Jurkat, Clone E6-1 (cell line): Measurements from ENCODE around the gene EXOC6B.

Experiments used
- DNase-seq: peaks from one replicate; pipeline ENCODE4 v3.0.0-alpha.2; 2011; ENCODE audit warnings: low read depth, low spot score
- H3K4me3 ChIP-seq: 2 replicates; pipeline ENCODE4 v1.5.1; 2011; ENCODE audit warnings: mild to moderate bottlenecking, low read length, control low read depth, moderate library complexity

Gene EXOC6B

DNA sequence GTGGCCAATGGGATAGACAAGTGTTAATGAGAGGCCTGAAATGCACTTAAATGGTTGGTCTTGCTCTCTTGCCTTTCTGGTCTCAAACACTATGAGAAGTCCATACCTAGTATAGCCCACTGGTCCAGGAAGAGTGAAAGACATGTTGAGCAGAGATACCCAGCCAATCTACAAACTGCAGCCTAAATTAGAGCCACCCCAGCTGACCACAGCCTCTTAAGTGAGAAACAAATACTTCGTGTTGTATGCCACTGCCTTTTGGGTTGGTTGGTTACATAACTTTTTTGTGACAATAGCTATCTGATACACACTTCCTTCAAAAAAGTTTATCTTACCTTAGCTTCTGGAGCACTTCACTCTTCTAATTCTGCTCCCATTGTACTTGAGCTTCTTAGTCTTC, 8.8 kb upstream of the EXOC6B start:
- no peak for DNase-seq

DNA sequence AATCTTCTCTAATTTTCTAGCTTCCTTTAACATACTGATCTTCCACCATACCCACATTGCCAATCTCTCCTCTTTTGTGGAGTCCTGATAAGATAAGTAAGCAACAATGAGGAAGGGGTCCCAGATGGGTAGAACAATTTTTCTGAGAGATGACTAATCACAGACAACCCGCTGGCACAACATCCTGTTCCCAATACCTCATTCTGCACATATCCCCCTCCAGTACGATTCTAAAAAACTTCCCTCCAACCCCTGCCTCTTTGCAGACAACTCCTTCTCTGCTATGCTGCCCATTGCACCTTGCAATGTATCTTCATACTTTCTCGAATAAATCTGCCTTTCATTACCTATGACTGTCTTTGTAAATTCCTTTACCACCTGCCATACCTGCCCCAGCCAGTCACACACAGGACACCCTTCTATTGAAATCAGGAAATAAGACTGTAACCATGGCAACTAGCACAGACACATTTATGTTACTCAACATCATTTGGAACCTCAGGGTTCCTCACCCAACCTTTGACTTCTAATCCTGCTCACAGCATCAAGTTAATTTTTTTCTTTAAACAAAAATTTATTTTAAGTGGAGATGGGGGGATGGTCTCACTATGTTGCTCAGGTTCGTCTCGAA, 7.4 kb upstream of the EXOC6B start:
- no peak for DNase-seq
- no peak overlapping the region for H3K4me3 ChIP-seq

More for the DNA sequence above, 8.8 kb upstream of the EXOC6B start:
- no peak overlapping the region for H3K4me3 ChIP-seq

DNA sequence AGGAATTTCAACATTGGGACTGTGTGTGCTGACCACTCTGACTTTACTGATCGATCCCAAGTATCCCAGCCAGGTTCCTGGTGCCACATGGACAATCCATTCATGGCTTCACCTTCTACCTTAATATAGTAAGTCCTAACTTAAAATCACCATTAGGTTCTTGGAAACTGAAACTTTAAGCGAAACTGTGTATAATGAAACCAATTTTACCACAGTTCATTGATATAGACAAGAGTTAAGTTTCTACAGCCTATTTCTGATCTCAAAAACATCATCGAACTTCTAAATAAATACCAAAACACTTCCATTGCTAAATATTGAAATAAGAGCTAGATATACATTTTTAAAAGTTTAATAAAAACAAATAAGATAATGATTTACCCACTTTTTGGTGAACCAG, 4.4 kb upstream of the EXOC6B start:
- DNase-seq, result no peak
- no peak overlapping the region for H3K4me3 ChIP-seq

DNA sequence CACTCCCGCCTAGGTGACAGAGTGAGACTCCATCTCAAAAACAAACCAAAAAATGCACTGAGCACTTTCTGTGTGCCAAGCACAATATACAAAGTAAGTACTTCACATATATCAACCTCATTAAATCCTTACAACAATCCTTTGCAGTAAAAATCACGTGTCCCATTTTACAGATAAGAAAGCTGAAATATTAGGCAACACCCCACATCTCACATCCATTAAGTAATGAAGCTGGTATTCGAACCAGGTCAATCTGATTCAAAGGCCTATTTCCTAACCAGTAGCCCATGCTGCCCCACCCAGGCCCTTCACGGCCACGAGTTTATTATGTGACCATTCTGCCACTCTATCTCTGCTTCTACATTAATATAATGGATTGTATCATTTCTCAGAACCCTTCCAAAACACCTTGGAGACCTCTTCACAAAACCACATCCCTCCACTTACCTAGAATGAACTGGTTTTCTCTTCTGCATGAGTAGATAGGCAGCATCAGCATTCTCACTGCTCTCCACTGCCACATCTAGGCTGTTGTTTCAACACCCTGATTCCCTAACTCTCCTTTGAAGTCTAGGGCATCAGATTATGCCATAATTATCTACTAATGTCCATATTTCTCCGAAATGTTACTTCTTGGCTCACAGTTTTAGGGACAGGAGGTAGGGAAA, 3.1 kb upstream of the EXOC6B start:
- H3K4me3 ChIP-seq, result no peak overlapping the region
- no peak for DNase-seq

DNA sequence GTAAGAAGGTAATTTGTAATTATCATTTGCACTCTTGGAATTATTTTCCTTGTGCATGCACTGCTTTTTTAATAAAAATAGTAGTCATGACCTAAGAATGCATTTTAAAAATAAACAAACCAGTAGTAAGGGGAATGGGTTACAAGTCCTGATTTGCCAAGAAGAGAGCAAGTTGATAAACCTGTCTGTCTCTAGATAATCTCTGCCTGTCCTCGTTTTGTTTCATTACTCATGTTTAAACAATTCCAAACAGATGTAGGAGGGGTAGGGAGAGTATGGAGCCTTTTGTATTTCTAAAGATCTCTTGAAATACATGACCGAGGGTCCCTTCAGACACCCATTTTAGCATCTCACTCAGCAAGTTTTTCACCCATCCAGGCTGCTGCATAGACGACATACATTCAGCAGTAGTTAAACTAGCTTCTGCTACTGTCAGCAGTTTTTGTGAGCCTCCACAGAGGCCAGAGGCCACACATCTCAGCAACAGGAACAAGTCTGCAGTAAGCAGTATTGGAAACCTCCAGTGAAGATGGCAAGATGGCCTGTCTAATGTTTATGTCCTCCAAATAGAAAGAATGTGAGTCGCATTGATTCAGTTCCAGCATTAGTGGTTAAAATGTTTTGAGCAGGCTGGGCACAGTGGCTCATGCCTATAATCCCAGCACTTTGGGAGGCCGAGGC, 2.3 kb upstream of the EXOC6B start:
- no peak overlapping the region for H3K4me3 ChIP-seq
- no peak for DNase-seq

DNA sequence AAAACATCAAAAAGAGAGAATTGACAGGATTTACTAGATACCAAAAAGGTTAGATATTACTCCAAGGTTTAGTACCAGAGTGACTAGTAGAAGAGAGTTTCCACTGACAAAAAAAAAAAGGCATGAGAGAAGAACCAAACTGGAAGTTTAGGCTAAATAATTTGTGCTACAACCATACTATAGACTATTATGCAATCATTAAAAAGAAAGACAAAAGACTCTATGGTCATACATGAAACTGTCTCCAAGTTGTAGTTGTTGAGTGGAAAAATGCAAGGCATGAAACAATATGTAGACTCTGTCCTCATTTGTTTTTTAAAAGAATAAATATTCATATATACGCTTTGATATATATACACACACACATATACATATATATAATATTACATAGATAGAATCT, 1.7 kb upstream of the EXOC6B start:
- no peak for DNase-seq

DNA sequence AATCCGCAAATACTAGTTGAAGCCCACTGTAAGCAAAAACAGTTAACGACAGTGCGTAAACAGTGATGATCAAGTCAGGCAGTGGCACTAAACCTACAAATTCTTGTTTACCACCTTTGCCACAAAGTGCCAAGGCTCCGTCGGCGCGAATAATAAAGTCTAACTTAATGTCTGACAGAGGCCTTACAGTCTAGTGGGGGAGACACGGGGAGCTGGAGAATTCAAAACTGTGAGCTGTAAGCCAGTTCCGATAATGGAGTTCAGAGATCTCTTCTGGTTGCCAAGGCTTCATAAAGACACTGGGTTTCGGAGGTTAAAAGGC, 284 bp upstream of the EXOC6B start:
- no peak for DNase-seq
- H3K4me3 ChIP-seq, result peak overlapping the region; percentile 76

More for the DNA sequence above, 1.7 kb upstream of the EXOC6B start:
- H3K4me3 ChIP-seq, result no peak overlapping the region

DNA sequence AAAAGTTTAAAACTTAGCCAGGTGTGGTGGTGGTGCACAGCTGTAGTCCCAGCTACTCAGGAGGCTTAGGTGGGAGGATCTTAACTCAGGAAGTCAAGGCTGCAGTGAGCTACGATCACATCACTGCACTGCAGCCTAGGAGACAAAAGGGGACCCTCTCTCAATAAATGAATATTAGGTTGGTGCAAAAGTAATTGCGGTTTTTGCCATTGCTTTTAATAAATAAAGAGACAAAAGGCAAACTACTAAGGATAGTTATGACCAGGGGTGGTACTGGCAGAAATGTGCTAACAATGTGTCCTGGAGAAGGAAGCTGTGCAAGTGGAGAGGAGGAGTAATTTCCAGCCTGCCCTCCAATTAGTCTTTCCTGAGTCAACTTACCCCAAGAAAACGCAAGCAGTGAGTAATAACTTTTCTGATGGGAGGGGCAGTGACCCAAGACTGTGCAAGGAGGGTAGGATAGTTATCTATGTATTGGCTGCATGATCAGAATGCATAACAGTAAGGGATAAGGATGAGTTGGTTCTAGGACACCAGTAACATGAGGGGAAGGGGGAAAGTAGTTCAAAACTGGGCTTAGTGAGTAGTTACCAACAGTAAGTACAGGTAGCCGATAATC, 1.5 kb downstream of the EXOC6B start:
- H3K4me3 ChIP-seq, result no peak overlapping the region

DNA sequence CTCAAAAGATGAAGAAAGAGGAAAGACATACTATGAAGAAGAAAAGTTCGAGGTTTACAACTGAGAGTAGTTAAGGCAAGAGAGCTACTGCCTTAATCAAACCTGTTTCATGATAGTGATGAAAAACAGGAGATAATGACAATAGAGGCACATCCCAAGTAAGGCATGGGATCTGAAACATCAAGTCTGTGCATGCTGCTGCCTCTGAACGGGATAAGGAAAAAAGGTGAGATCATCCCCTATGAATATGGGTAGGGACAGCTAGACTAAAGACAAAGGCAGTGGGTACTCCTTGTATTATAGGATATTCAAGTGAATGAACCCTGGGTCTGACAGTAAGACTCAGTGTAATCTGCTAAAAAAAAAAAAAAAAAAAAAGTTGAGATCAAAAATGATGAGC, 3.0 kb downstream of the EXOC6B start:
- H3K4me3 ChIP-seq, result no peak overlapping the region
- DNase-seq, result no peak

More for the DNA sequence above, 1.5 kb downstream of the EXOC6B start:
- no peak for DNase-seq

DNA sequence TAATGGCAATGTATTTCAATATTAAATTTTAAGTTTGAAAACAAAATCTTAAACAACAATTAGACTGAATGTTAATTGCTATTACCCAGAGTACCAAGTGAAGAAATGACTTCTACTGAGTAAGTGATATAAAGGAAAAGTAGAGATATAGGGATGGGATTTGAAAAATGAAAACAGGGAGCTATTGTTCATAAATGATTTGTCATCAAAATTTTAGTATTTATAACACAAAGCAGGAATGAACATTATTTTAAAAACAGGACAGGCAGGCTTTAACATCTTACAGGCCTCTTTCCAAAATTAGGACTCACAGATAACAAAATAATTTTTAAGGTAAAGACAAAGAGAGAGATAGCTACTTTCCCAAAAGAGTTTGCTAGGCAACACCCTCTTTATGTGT, 3.9 kb downstream of the EXOC6B start:
- no peak overlapping the region for H3K4me3 ChIP-seq

DNA sequence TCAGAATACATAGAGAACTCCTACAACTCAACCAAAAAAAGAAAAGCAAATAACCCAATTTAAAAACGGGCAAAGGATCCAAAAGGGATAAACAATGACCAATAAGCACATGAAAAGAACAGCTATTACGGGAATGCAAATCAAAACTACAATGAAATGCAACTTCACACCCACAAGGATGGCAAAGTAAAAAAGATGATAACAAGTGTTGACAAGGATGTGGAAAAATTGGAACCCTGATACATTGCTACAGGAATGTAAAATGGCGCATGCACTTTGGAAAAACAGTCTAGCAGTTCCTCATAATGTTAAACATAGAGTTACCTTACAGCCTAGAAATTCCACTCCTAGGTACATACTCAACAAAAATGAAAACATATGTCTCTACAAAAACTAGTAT, 4.7 kb downstream of the EXOC6B start:
- no peak overlapping the region for H3K4me3 ChIP-seq

More for the DNA sequence above, 3.9 kb downstream of the EXOC6B start:
- no peak for DNase-seq

DNA sequence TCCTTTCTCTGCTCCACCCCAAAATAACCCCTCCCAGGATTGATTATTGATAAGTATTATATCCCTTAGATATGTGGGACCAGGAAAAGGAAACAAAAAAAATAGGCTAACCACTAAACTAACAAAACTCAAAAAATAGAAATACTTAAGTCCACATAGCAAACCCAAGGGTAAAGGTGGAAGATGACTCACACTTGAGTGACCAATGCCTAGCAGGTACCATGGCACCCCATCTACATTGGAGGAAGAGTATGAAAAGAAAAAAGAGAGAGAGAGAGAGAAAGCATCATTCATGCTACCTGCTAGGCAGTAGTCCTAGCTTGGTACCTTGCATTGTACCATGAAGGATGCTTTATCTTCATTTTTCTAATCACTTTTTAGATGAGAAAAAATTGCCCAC, 6.3 kb downstream of the EXOC6B start:
- no peak for DNase-seq

More for the DNA sequence above, 4.7 kb downstream of the EXOC6B start:
- DNase-seq, result no peak

DNA sequence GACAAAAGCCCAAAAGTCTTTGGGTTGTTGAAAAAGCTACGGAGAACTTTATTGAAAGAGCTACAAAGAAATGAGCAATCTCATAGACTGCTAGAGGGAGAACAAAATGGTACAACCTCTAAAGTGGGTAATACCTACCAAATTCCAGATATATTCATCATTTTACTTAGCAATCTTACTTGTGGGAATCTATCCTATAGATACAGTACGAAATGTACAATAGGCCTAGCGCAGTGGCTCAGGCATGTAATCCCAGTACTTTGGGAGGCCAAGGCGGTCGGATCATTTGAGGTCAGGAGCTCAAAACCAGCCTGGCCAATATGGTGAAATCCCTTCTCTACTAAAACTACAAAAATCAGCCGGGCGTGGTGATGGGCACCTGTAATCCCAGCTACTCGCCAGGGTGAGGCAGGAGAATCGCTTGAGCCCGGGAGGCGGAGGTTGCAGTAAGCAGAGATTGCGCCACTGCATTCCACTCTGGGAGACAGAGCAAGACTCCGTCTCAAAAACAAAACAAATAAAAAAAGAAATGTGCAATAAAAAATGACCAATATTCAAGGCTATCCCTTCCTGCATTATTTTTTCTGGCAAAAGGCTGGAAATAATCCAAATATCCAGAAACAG, 10.1 kb downstream of the EXOC6B start:
- DNase-seq, result no peak
- no peak overlapping the region for H3K4me3 ChIP-seq

More for the DNA sequence above, 6.3 kb downstream of the EXOC6B start:
- no peak overlapping the region for H3K4me3 ChIP-seq

DNA sequence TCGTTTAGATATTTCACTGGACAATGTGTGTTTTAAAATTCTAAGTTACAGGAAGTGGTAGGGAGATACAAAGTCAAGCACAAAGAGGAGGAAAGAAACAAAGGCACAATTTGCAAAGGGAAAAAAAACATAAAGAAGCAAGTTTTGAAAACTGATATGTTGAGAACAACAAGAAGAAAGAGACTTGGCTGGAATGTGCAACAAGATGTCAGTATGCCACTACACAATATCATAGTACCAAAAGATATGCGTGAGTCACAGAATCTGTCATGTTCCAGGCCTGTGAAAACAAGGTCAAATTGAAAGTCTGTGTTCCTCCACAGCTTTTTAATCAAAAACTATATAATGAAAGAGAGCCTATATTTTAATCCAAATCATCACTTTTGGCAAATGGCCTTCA, 12.0 kb downstream of the EXOC6B start:
- DNase-seq, result no peak
- H3K4me3 ChIP-seq, result no peak overlapping the region

DNA sequence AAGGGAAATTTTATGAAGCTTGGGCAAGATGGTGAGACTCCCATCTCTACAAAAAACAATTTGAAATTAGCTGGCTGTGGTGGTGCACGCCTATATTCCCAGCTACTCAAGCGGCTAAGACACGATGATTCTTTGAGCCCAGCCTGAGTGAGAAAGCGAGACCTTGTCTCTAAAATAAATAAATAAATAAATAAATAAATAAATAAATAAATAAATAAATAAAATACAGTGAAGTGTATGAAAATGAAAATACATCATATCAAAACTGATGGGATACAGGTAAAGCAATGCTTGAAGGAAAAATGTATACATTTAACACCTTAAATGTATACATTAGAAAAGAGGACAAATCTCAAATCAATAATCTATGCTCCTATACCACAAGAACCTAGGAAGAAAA, 15.7 kb downstream of the EXOC6B start:
- no peak overlapping the region for H3K4me3 ChIP-seq
- no peak for DNase-seq

DNA sequence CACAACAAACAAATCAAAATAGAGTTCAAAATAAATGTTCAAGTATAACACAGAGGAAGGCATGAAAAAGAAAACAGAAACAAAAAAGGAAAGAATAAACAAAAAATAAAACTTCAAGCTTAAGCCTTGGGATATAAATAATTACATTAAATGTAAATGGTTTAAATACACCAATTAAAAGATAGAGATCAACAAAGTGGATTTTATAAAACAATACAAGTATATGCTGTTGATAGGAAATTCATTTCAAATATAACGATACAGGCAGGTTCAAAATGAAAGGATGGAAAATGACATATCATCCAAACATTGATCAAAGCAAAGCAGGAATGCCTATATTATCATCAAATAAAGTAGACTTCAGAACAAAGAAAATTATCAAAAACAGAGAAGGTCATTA, 16.7 kb downstream of the EXOC6B start:
- no peak overlapping the region for H3K4me3 ChIP-seq

DNA sequence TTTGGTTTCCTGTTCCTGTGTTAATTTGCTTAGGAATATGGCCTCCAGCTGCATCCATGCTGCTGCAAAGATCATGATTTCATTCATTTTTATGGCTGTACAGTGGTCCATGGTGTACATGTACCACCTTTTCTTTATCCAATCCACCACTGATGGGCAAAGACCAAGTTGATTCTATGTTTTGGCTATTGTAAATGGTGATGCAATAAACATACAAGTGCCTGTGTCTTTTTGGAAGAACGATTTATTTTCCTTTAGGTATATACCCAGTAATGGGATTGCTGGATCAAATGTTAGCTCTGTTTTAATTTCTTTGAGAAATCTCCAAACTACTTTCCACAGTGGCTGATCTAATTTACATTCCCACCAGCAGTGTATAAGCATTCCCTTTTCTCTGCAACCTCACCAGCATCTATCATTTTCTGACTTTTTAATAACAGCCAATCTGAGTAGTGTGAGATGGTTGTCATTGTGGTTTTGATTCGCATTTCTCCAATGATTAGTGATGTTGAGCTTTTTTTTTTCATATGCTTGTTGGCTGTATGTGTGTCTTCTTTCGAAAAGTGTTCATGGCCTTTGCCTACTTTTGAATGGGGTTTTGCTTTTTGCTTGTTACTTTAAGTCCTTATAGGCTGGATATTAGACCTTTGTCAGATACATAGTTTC, 19.4 kb downstream of the EXOC6B start:
- no peak overlapping the region for H3K4me3 ChIP-seq
- no peak for DNase-seq

More for the DNA sequence above, 16.7 kb downstream of the EXOC6B start:
- DNase-seq, result no peak

DNA sequence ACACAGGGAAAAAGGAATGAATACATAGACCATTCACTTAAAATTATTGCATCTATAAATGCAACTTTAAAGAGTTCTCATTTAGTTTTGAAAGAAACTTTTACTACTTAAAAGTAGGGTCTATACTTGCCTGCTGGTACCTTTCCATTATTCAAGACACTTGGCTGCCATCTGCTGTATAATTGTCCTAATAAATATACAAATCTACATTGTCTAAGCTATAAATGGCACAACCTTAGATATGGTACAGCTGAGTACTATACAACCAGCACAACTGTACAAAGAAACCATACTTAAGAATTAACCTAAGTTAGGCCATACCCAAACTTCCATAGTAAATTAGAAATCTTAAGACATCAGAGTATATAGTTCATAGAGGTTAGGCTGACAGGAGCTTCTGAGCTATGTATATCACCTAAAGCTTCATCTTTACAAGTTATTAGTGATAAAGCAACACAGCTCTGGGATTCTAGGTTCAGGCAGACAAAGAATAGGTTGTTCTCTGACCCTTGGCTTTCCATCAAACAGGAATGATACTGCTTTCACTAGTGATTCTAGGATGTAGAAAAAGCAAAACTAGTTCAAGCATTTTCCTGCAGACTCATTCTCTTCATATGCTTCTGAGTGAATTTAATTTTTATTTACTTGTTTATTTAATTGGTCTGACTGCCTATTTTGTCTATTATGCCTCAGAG, 22.1 kb downstream of the EXOC6B start:
- no peak overlapping the region for H3K4me3 ChIP-seq
- DNase-seq, result no peak

DNA sequence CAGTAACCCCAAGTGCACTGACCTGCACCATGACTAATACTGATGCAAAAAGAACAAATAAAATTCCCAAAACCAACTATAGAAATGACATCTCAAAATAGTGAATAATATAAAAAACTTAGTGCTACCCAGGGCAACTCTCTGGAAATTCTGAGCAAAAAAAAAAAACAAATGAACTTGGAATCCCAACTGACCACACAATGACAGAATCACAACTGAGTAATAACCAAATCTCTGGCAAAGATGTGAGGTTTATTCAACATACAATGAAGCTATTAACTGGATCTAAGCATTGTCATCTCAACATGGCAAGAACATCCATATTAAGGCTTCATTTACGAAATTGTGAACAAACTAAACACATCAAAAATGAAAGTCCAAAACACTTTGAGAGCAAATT, 22.7 kb downstream of the EXOC6B start:
- no peak overlapping the region for H3K4me3 ChIP-seq
- no peak for DNase-seq
